ENCODE measurements around the gene SPX. TPM values are rescaled to one million over a fixed set of nuclear protein-coding genes. Genes with fewer than 3 reads are reported as not detected.

SPX gene
- total RNA-seq, 4 donors from 2014 or later: not detected

DNA sequence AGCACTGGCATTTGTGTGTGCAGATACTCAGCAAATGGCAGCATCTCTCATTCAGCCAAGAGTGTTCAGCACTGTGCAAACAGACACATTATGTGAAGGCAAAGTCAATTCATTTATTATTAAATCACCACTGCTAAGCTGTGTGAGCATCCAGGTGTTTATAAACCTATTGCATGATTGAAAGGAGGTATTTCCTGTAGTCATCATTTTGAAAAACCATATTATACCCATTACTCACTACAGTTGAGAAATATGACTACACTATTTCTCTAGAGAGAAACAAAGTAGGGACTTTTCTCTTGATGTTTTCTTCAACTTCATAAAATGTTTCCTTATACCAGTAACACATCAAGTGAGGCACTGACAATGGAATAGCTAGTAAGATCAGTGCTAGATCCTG lies 13.7 kb downstream of the SPX start:
- H3K27ac ChIP-seq: no peak overlapping the region
- H3K36me3 ChIP-seq: no peaks in the 10 kb centered on the region
- H3K4me3 ChIP-seq: no peak overlapping the region
- no peaks in the 10 kb centered on the region for H3K4me1 ChIP-seq
- H3K9me3 ChIP-seq: no peaks in the 10 kb centered on the region
- TF ChIP-seq CTCF (IDR thresholded peaks at IDR 0.05) (no peak), POLR2A (IDR thresholded peaks at IDR 0.05) (no peak)
- no peaks in the 10 kb centered on the region for H3K27me3 ChIP-seq
- DNase-seq: no peak

DNA sequence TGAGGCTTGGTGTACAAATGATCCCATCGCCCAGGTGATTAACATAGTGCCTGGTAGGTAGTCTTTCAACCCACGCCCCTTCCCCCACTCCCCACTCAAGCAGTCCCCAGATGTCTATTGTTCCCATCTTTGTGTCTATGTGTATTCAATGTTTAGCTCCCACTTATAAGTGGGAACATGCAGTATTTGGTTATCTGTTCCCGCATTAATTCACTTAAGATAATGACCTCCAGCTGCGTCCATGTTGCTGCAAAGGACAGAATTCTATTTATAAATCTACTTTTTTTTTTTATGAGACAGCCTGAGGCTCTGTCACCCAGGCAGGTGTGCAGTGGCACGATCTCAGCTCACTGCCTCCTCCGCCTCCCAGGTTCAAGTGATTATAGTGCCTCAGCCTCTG lies 15.7 kb downstream of the SPX start:
- H3K4me1 ChIP-seq: no peaks in the 10 kb centered on the region
- H3K27me3 ChIP-seq: no peaks in the 10 kb centered on the region
- H3K4me3 ChIP-seq: no peak overlapping the region
- DNase-seq: no peak
- no peaks in the 10 kb centered on the region for H3K36me3 ChIP-seq
- TF ChIP-seq POLR2A (IDR thresholded peaks at IDR 0.05) (no peak), CTCF (IDR thresholded peaks at IDR 0.05) (no peak)
- H3K9me3 ChIP-seq: no peaks in the 10 kb centered on the region
- no peak overlapping the region for H3K27ac ChIP-seq

- no peak for DNase-seq
- TF ChIP-seq POLR2A (IDR thresholded peaks at IDR 0.05): no peak
- TF ChIP-seq CTCF (IDR thresholded peaks at IDR 0.05): no peak
- no peaks in the 10 kb centered on the region for H3K4me1 ChIP-seq
- H3K27me3 ChIP-seq: no peaks in the 10 kb centered on the region
- no peak overlapping the region for H3K27ac ChIP-seq
- no peak overlapping the region for H3K4me3 ChIP-seq
- no peaks in the 10 kb centered on the region for H3K36me3 ChIP-seq
- no peaks in the 10 kb centered on the region for H3K9me3 ChIP-seq
These were observed 16.3 kb downstream of the SPX start for GRCh38 chr12:21542403-21542802.

DNA sequence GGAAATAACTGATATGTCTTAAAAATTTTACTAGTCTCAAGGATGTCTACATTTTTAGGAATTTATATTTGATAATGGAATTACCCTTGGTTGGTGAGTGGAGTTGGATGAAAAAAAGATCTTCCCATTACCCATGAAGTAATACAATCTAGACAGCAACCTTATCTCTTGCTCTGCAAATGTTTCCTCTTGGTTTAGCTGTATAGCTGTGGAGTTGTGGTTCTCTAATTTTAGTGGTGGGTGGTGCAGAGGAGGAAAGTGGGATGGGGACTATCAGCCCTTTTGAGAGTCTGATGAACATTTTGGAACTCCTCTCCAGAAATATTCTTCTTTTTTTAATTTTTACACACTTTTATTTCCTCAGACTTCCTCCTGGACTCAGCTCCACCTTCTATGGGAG lies 17.1 kb downstream of the SPX start:
- H3K4me1 ChIP-seq: no peaks in the 10 kb centered on the region
- no peak overlapping the region for H3K27ac ChIP-seq
- no peak for DNase-seq
- H3K9me3 ChIP-seq: no peaks in the 10 kb centered on the region
- no peak overlapping the region for H3K4me3 ChIP-seq
- TF ChIP-seq CTCF (IDR thresholded peaks at IDR 0.05) (no peak), POLR2A (IDR thresholded peaks at IDR 0.05) (no peak)
- H3K27me3 ChIP-seq: no peaks in the 10 kb centered on the region
- H3K36me3 ChIP-seq: no peaks in the 10 kb centered on the region

DNA sequence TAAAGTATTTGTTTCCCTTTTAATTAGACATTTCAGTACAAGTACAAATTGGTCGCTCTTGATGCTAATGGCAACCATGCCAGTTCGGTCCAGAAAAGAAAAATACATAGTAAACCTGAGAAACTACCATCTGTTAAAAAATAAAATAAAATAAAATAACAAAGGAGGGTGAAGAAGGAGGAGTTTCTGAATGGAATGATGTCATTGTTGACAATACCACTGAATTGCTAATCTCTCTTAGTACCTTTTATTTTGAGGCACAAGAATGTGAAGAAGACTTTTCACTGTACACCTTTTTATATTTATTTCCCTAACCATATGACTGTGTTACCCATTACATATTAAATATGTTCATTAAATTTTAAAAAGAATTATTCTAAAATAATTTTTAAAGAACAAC lies 19.5 kb downstream of the SPX start:
- H3K4me1 ChIP-seq: no peaks in the 10 kb centered on the region
- H3K4me3 ChIP-seq: no peak overlapping the region
- H3K27me3 ChIP-seq: no peaks in the 10 kb centered on the region

More for the DNA sequence above, 19.5 kb downstream of the SPX start:
- H3K9me3 ChIP-seq: no peaks in the 10 kb centered on the region
- no peak for DNase-seq
- no peaks in the 10 kb centered on the region for H3K36me3 ChIP-seq
- no peak overlapping the region for H3K27ac ChIP-seq
- TF ChIP-seq CTCF (IDR thresholded peaks at IDR 0.05) (no peak), POLR2A (IDR thresholded peaks at IDR 0.05) (no peak)

Measured in Peyer's patch (tissue), 4 donors.